H9 (cell line): ENCODE data around the gene GPC1. TPM values are rescaled to one million over a fixed set of nuclear protein-coding genes. Genes with fewer than 3 reads are reported as not detected.

Experiments
- DNase-seq: peaks from one replicate; pipeline ENCODE4 v3.0.0-alpha.2; 2017
- H2AFZ ChIP-seq: one replicate; pipeline ENCODE4 v1.6.1; 2013; ENCODE audit warnings: mild to moderate bottlenecking, low read length, control low read depth, moderate library complexity
- H2AK5ac ChIP-seq: 2 replicates; pipeline ENCODE4 v1.6.1; 2013; ENCODE audit warnings: low read length, control low read depth, mixed read lengths; ENCODE audit not compliant: insufficient read length
- H2BK120ac ChIP-seq: one replicate; pipeline ENCODE4 v1.6.1; 2013; ENCODE audit warnings: low read depth, mild to moderate bottlenecking, low read length, control low read depth, inconsistent platforms; ENCODE audit not compliant: poor library complexity, severe bottlenecking
- H2BK12ac ChIP-seq: 2 replicates; pipeline ENCODE4 v1.6.1; 2013; ENCODE audit warnings: low read length, control low read depth, mixed read lengths, low read depth; ENCODE audit not compliant: insufficient read length
- H2BK15ac ChIP-seq: 2 replicates; pipeline ENCODE4 v1.6.1; 2013; ENCODE audit warnings: low read depth, low read length, control low read depth
- H2BK20ac ChIP-seq: one replicate; pipeline ENCODE4 v1.6.1; 2013; ENCODE audit warnings: low read depth, mild to moderate bottlenecking, low read length, control low read depth, inconsistent platforms; ENCODE audit not compliant: poor library complexity, severe bottlenecking
- H2BK5ac ChIP-seq: 2 replicates; pipeline ENCODE4 v1.6.1; 2013; ENCODE audit warnings: low read length, control low read depth, mixed read lengths; ENCODE audit not compliant: insufficient read length
- H3K14ac ChIP-seq: 2 replicates; pipeline ENCODE4 v1.6.1; 2013; ENCODE audit warnings: low read length, control low read depth; ENCODE audit not compliant: insufficient read depth
- H3K18ac ChIP-seq: 2 replicates; pipeline ENCODE4 v1.6.1; 2013; ENCODE audit warnings: low read depth, mild to moderate bottlenecking, mixed read lengths, low read length, control low read depth; ENCODE audit not compliant: insufficient read length
- H3K23ac ChIP-seq: 2 replicates; pipeline ENCODE4 v1.6.1; 2013; ENCODE audit warnings: low read length, control low read depth, mixed read lengths, low read depth; ENCODE audit not compliant: insufficient read length
- H3K23me2 ChIP-seq: 2 replicates; pipeline ENCODE4 v1.6.1; 2013; ENCODE audit warnings: low read depth, mild to moderate bottlenecking, mixed read lengths, low read length, control low read depth; ENCODE audit not compliant: insufficient read length, poor library complexity, severe bottlenecking
- H3K27ac ChIP-seq: 2 replicates; pipeline ENCODE4 v1.5.1; 2013; ENCODE audit warnings: low read length, control low read depth, mixed read lengths, low read depth; ENCODE audit not compliant: insufficient read length
- H3K27me3 ChIP-seq: 2 replicates; pipeline ENCODE4 v1.6.1; 2013; ENCODE audit warnings: low read length, control low read depth, inconsistent platforms; ENCODE audit not compliant: insufficient read depth
- H3K4ac ChIP-seq: 2 replicates; pipeline ENCODE4 v1.6.1; 2013; ENCODE audit warnings: low read depth, mild to moderate bottlenecking, control low read depth, inconsistent platforms, low read length, moderate library complexity
- H3K4me1 ChIP-seq: 2 replicates; pipeline ENCODE4 v1.6.1; 2013; ENCODE audit warnings: low read length, control low read depth, inconsistent platforms; ENCODE audit not compliant: insufficient read depth
- H3K4me2 ChIP-seq: 2 replicates; pipeline ENCODE4 v1.6.1; 2013; ENCODE audit warnings: low read length, control low read depth, mixed read lengths; ENCODE audit not compliant: insufficient read length, insufficient read depth
- H3K56ac ChIP-seq: 2 replicates; pipeline ENCODE4 v1.6.1; 2013; ENCODE audit warnings: low read depth, mild to moderate bottlenecking, mixed read lengths, low read length, control low read depth; ENCODE audit not compliant: insufficient read length
- H3K79me1 ChIP-seq: 2 replicates; pipeline ENCODE4 v1.6.1; 2013; ENCODE audit warnings: low read depth, mild to moderate bottlenecking, moderate library complexity, low read length, control low read depth, inconsistent platforms; ENCODE audit not compliant: insufficient read depth, poor library complexity, severe bottlenecking
- H3K79me2 ChIP-seq: 2 replicates; pipeline ENCODE4 v1.6.1; 2013; ENCODE audit warnings: low read length, control low read depth, inconsistent platforms; ENCODE audit not compliant: insufficient read depth
- H3K9ac ChIP-seq: 2 replicates; pipeline ENCODE4 v1.6.1; 2013; ENCODE audit warnings: low read length, control low read depth, mixed read lengths; ENCODE audit not compliant: insufficient read length; ENCODE audit errors: extremely low read depth
- H3K9me3 ChIP-seq: one replicate; pipeline ENCODE4 v1.6.1; 2013; ENCODE audit warnings: low read depth, low read length, inconsistent platforms; ENCODE audit not compliant: control insufficient read depth
- H3T11ph ChIP-seq: one replicate; pipeline ENCODE4 v1.6.1; 2013; ENCODE audit warnings: mild to moderate bottlenecking, low read length, control low read depth, inconsistent platforms
- H4K20me1 ChIP-seq: one replicate; pipeline ENCODE4 v1.6.1; 2013; ENCODE audit not compliant: control insufficient read depth, insufficient read length, insufficient read depth
- H4K5ac ChIP-seq: 2 replicates; pipeline ENCODE4 v1.6.1; 2013; ENCODE audit warnings: low read depth, mild to moderate bottlenecking, mixed read lengths, low read length, control low read depth; ENCODE audit not compliant: insufficient read length
- H4K8ac ChIP-seq: replicated peaks from 2 replicates; pipeline ENCODE4 v1.6.1; 2013; ENCODE audit warnings: low read length, control low read depth, mixed read lengths, low read depth; ENCODE audit not compliant: insufficient read length
- H4K91ac ChIP-seq: 2 replicates; pipeline ENCODE4 v1.6.1; 2013; ENCODE audit warnings: low read depth, mild to moderate bottlenecking, moderate library complexity, mixed read lengths, low read length, control low read depth; ENCODE audit not compliant: insufficient read length
- H3K27ac Mint-ChIP-seq, 3 experiments: 2 replicates in 2 of 3; 3 replicates in 1 of 3; pipeline ENCODE4 v1.8.0; 2020 to 2021; ENCODE audit warnings: mixed read lengths in 3 of 3, mild to moderate bottlenecking in 1 of 3, moderate library complexity in 1 of 3
- H3K27me3 Mint-ChIP-seq: 2 replicates; pipeline ENCODE4 v1.8.0; 2021; ENCODE audit warnings: low read depth, mild to moderate bottlenecking, moderate library complexity, mixed read lengths
- H3K36me3 Mint-ChIP-seq, 3 experiments: 2 replicates in 2 of 3; 3 replicates in 1 of 3; pipeline ENCODE4 v1.8.0; 2020 to 2021; ENCODE audit warnings: low read depth in 3 of 3, mixed read lengths in 3 of 3; ENCODE audit not compliant: insufficient read depth in 1 of 3
- H3K4me1 Mint-ChIP-seq, 2 experiments: 2 replicates each; pipeline ENCODE4 v1.8.0; 2020; ENCODE audit warnings: mixed read lengths in 2 of 2
- H3K4me3 Mint-ChIP-seq, 2 experiments: 2 replicates in 1 of 2; 3 replicates in 1 of 2; pipeline ENCODE4 v1.8.0; 2020 to 2021; ENCODE audit warnings: mild to moderate bottlenecking in 2 of 2, mixed read lengths in 2 of 2, moderate library complexity in 1 of 2
- H3K9me3 Mint-ChIP-seq, 2 experiments: 2 replicates in 1 of 2; 3 replicates in 1 of 2; pipeline ENCODE4 v1.8.0; 2020; ENCODE audit warnings: mild to moderate bottlenecking in 2 of 2, mixed read lengths in 2 of 2, moderate library complexity in 1 of 2
- WGBS: extraction: QIAGEN DNeasy Blood & Tissue Kit; methylation state at CpG from one replicate; pipeline ENCODE4 v1.1.7; 2013; ENCODE audit warnings: missing lambda C conversion rate, low lambda C conversion rate, mixed read lengths; ENCODE audit not compliant: insufficient read length; ENCODE audit errors: extremely low coverage; 5-methylcytosine and 5-hydroxymethylcytosine counted together
- total RNA-seq: library from RNA; stranded (reverse); gene quantifications from 2 replicates; pipeline ENCODE4 v1.2.1, GENCODE V29; 2021
- TF ChIP-seq, protein P1 (sequence below): fragments of 200-600 bp; sonication (generic); conservative IDR thresholded peaks from 3 replicates; pipeline ENCODE4 v1.8.0; 2021; ENCODE audit warnings: antibody characterized with exemption, mild to moderate bottlenecking

GPC1 gene
- total RNA-seq, 1 experiment from 2014 or later = 39.4 TPM

DNA sequence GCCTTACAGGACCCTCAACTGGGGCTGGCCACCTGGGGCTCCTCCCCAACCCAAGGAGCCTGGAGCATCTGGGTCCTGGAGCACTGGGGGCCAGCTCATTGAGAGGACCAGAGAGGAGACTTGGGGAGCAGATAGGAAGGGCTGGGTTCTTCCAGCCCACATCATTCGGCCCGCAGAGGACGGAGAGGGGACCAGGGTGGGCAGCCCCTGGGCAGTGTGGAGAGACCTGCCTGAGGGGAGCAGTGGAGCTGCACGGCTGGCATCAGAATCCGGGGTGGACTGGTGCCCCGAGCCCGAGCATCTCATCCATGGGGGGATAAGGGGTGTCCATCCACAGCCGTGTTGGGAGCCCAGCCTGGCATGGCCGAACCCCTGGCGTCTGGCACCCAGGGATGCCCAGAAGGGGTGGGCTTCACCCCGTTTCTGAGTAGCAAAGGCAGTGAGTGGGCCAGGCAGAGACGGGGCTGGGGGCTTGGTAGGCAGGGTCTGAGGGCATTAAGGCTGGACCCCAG lies 11.3 kb downstream of the GPC1 start:
- Histone ChIP-seq H3K9me3 (no peaks in the 10 kb centered on the region), H3K4me2 (no peak overlapping the region), H4K5ac (no peak overlapping the region), H2BK20ac (no peak overlapping the region), H3K9ac (no peak overlapping the region), H2BK120ac (no peak overlapping the region), H3K79me1 (no peaks in the 10 kb centered on the region), H3K79me2 (no peaks in the 10 kb centered on the region), H2BK12ac (no peak overlapping the region), H2BK5ac (no peak overlapping the region), H2AFZ (no peak overlapping the region), H2BK15ac (no peak overlapping the region), H3K27me3 (no peaks in the 10 kb centered on the region), H3K4ac (no peak overlapping the region), H3T11ph (no peak overlapping the region), H3K27ac (no peak overlapping the region), H3K14ac (no peak overlapping the region), H3K23me2 (no peaks in the 10 kb centered on the region), H4K20me1 (no peaks in the 10 kb centered on the region), H3K23ac (no peak overlapping the region), H4K8ac (no peak overlapping the region), H3K56ac (no peak overlapping the region), H2AK5ac (no peak overlapping the region), H3K4me1 (no peaks in the 10 kb centered on the region), H4K91ac (no peak overlapping the region), H3K18ac (no peak overlapping the region)
- no peak for DNase-seq
- Mint-ChIP-seq H3K27ac (no peak overlapping the region), H3K27me3 (peaks cover 7% of the 10 kb centered on the region), H3K9me3 (no peaks in the 10 kb centered on the region), H3K4me3 (no peak overlapping the region), H3K36me3 (peaks cover 0 to 3% (median 3%) of the 10 kb centered on the region in 3 experiments; a peak in 2 of 7 replicates), H3K4me1 (peaks cover 12 to 20% of the 10 kb centered on the region in 2 experiments)
- no CpG with 5 or more reads among the region's 12 CpGs for WGBS
- TF ChIP-seq, protein P1, sequence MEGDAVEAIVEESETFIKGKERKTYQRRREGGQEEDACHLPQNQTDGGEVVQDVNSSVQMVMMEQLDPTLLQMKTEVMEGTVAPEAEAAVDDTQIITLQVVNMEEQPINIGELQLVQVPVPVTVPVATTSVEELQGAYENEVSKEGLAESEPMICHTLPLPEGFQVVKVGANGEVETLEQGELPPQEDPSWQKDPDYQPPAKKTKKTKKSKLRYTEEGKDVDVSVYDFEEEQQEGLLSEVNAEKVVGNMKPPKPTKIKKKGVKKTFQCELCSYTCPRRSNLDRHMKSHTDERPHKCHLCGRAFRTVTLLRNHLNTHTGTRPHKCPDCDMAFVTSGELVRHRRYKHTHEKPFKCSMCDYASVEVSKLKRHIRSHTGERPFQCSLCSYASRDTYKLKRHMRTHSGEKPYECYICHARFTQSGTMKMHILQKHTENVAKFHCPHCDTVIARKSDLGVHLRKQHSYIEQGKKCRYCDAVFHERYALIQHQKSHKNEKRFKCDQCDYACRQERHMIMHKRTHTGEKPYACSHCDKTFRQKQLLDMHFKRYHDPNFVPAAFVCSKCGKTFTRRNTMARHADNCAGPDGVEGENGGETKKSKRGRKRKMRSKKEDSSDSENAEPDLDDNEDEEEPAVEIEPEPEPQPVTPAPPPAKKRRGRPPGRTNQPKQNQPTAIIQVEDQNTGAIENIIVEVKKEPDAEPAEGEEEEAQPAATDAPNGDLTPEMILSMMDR = no peak
